NCI-H187 (cell line): ENCODE data around the gene PCBP3.
"Not testable (repeated sequence)": the region's sequence is repeated elsewhere in the genome, so short reads cannot be mapped to it uniquely, and the experiment has no call there.

Experiments
- DNase-seq, 2 experiments: peaks; one replicate each; lab custom pipeline; 2025; lab: John Stamatoyannopoulos, UW

Gene PCBP3

DNA sequence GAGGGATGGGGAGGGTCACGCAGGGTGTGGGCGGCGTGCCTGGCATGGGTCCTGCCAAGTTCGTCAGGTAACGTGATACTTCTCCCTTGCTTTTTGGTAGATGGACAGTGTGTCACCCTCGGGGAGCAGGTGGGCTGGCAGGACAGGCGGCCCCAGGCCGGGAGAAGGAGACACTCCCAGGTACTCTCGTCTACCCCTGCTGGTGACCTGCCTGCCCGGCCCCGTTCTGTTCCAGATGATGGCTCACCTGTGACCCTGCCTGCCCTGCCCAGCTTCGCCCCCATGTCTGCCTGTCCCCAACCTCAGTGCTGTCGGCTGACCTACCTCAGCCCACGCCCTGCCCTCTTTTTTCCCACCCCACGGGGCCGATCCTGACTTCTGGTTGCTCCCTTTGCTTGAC is 144.7 kb downstream of the PCBP3 start:
- no peak for DNase-seq

DNA sequence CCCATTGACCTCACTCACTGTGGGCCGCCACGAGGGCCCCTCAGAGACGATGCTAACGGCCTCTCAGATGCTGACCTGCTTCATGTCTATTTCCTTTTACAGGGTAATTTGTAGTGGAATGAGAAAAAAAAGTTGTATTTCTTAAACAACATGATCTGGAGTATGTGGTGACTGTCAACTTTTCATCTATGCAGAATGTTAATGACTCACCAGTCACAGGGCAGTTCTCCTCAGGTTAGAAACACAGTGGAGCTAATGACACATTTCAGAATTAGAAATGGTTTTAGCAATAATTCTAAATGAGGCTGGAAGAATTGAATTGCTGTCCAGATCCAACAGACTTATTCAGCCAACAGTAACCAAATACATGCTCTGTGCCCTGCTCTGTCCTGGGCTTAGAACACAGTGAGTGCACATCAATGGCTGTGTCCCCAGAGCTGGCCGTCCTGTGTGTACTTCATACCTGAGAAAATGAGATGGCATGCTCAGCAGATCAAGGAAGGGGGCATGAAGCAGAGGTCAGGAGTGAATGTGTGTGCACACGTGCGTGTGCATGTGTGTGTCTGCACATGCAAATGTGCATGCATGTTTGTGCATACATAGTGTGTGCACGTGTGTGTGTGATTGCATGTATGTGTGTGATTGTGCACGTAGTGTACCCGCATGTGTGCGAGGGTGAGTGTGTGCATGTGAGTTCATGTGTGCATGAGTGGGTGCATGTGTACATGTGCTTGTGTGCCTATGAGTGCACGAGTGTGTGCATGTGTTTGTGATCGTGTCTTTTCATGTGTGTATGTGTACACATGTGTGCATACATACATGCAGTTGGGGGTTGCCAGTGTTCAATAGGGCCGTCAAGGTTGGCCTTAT is 145.3 kb downstream of the PCBP3 start:
- no peak for DNase-seq

DNA sequence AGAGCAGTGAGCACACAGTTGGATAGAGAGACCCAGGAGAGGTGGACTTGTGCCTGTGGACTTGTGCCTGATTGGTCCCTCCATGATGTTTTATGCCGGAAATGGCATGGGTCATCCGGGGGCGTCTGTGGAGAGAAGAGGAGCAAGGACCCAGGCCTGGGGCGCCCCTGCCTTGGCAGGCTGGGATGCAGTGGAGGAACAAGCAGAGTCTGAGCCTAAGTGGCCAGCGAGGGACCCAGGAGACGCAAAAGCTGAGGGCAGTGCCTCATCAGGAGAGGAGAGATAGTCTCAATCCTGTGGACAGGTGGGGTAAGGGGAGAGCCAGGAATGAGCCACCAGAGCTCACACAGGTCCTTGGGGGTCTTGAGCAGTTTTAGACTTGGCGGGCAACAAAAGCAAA is 146.9 kb downstream of the PCBP3 start:
- no peak for DNase-seq

DNA sequence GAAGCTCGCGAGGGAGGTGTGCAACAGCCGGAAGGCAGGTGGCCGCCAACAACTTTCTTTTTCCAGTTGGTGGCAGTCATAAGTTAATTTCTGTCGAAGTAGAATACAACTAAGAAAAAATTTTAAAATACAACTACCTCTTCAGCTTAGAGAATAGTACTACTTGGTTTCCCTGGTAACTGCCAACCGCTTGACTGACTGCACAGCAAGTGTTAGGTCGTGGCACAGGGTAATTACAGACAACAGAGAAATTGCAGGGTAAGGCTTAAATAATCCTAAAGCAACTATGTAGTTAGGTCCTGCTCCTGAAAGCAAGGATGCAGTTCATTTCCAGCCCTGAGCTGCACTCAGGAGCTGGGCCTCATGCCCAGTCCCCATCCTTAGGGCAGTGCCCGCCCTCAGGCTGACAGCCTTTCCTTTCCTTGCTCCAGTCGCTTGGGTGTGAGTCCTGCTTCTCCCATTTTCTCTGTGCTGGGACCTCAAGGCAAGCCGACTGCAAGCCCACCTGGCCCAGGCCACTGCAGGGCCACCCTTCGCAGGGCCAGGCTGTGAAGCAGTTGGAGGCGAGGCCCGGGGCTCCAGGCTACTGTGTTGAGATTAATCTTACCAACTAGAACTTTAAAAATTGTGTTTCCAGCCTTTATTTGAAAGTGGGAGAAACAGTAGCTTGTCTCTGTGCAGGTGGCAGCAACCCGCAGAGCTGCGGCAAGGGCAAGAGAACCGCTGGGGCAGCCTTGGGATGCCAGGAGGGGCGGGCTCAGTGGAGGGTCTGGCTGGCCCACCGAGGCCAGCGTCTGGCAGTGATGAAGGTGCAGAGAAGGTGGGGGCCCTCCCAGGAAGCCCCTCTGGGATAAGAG is 148.3 kb downstream of the PCBP3 start:
- DNase-seq = no peak

DNA sequence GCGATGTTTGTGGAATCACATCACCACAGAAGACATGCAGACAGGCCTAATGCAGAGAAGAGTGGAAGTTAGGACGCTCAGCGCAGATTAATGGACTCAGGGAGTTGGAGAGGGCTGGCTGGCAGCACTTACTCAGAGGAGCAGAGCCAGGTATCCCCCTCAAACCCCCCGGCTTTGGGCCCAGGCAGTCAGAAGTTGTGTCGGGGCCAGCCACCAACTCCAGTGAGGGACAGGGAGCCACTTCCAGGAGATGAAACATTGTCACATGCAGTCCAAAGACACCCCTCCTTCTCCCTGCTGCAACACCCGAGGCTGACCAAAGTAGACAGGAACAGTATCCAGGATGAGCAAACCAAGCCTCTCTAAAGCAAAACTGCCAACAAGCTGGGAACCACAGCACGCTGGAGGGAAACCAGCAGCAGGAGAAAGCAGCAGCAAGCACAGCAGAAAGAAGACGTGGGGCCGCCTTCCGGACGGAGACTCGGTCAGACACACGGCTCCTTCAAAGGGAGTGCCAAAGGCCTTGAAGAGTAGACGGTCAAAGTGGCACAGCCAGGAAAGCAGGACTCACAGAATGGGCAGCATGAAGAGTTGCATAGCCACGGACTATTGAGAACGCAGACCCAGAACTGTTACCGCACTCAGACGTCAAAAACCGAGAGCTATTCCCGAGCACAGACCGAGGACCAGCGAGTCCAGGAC is 149.3 kb downstream of the PCBP3 start:
- no peak for DNase-seq

DNA sequence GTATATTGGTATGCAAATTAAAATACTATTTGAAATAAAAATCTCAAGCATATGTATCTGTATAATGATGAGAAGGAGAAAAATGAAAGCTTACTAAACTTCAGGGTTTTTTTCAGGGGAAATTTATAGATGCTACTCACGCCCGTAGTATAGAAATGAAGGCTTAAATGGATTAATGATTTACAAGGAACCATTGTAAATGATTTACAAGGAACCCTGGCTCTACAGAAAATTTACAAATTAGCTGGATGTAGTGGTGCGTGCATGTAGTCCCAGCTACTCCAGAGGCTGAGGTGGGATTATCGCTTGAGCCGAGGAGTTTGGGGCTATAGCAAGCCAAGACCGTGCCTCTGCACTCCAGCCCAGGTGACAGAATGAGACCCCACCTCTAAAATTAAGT is 150.5 kb downstream of the PCBP3 start:
- DNase-seq = no peak

DNA sequence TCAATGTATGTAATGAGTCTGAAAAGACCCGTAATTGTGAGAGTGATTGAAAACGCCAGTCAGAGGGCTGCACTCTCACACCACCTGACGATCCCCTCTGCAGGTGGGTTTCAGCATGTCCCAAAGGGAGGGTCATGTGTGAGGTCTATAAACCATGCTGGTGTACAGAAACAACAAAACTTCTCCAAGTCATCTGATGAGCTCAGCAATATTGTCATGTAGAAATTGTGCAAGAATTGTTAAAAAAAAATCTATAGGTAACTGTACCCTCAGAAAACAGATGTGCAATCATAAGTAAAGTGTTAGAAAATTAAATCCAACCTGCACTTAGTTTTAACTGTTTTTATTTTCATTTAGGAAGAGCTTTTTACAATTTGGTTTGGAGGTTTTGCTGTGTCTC is 152.5 kb downstream of the PCBP3 start:
- DNase-seq = no peak

DNA sequence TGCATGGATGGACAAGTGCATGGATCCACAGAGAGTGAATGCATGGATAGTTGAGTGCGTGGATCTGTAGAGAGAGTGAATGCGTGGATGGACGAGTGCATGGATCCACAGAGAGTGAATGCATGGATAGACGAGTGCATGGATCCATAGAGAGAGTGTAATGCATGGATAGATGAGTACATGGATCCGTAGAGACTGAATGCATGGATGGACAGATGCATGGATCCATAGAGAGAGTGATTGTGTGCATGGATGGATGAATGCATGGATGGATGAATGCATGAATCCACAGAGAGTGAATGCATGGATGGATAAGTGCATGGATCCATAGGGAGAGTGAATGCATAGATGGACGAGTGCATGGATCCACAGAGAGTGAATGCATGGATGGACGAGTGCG is 153.8 kb downstream of the PCBP3 start:
- DNase-seq = no peak

DNA sequence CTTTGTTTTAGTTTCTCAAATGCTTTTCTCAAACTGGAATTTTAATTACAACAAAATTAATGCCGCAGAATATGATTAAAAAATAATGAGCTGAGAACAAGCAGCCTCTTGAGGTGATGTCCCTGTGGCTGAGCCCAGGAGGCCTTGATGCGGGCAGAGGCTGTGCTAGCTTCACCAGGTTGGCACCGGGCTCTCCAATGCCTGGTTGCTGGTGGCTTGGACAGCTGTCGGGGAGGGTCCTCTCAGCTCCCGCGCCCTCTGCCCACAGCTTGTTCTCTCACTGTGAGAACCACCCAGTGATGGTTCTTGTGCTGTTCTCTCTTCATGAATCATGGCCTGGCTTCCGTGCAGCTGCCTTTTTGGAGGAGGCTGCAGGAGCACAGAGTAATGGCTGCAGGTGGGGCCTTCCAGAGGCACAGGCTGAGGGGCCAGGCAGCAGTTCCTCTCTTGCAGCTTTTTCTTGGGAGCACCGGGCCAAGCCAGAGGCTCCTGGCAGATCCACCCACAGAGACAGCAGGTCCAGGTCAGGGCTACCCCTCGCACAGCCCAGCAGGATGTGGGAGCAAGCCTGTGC is 156.3 kb downstream of the PCBP3 start:
- no peak for DNase-seq

DNA sequence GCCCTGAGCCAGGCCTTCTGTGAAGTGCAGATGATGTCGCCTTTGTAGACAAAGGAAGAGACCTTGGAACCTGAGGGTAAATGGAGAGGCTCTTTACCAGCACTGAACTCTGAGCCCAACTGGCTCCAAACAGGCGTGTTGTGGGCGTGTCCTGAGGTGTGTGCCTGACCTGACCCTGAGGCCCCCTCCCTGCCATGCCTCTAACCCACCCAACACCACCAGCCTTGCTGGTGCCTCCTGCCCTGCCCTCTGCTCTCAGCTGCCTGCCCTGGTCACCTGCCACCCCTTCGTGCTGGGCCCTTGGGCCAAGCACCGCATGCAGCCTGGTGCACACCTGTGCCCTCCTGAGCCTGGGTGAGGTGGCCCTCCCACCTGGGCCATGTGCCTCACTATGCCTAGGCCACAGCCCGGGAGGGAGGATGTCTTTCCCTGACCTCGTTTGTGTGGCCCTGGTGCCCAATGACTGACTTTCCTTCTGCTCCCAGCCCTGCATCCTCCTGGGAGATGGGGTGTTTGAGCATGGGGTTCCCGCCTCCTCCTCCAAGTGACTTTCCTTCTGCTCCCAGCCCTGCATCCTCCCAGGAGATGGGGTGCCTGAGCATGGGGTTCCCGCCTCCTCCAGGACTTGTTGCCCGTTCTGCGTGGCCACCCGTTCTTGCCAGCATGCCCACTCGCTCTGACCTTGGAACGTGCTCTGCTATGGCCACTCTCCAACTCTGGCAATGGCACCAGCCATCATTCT is 157.0 kb downstream of the PCBP3 start:
- no peak for DNase-seq

DNA sequence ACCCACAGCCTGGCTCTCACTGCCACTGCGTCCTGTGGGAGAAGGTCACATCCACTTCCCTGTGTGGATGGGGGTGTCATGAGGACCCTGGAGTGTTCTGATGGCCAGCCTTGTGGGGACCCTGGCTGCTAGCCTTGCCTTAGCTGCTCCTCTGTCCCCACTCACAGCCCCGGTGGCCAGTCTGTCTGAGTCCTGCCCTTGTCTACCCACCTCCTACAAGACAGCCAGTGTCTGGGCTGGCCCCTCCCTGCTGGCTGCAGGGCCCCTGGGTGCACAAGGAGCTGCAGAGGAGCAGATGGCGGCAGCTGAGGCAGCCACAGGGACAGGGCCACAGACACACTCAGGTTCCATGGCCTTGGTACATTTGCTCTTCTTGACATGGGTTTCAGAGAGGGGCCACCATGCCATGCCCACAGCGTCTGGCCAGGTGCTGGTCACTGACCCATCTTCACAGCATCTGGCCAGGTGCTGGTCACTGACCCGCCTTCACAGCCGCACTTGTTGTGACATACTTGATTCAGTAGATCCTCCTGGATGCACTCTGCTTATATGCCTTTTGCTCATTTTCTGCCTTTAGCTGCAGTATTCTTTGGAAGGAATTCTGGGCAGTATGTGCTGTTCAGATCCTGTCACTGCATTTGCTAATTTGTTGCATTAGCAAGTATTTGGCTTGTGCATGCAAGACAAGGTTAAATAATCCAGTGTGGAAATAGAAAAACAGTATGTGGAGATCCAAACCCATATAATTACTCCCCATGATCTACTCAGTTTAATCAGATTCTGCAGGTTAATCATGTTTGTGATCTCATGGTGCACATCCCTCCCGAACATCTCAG is 157.8 kb downstream of the PCBP3 start:
- no peak for DNase-seq

DNA sequence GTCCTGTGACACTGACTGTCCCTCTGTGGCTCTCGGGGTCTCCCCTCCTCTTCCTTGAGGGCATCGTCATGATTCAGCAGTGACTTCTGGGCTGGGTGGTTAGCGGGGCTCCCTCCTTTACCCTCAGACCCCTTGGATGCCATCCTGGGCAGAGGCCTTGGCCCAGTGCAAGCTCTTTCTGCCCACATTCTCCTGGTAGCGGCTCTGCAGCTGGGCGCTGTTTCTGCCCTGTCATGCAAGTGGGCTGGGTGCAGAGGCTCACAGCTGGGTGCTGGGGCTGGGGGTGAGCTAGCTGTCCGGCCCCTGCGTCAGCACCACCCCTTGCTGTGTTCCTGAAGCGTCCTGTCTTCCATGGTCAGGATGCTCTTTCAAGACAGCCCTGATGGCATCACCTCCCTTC is 158.5 kb downstream of the PCBP3 start:
- no peak for DNase-seq

DNA sequence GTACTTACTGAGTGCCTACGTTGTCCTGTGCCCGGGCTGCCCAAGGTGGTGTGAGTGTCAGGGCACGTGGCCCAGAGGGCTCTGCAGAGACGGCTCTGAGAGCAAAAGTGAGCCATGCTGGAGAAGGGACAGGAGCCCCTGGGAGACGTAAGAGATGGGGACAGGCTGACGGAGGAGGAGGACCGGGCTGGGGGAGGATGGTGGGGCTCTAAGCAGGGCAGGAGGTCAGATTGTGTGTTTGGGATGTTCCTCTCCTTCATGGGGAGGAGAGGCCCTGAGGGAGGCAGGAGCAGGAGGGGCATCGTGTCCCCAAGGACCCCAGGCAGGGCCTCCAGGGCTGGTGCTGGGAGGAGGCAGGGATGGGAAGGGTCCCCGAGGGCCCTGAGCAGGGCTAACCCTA is 158.9 kb downstream of the PCBP3 start:
- no peak for DNase-seq

DNA sequence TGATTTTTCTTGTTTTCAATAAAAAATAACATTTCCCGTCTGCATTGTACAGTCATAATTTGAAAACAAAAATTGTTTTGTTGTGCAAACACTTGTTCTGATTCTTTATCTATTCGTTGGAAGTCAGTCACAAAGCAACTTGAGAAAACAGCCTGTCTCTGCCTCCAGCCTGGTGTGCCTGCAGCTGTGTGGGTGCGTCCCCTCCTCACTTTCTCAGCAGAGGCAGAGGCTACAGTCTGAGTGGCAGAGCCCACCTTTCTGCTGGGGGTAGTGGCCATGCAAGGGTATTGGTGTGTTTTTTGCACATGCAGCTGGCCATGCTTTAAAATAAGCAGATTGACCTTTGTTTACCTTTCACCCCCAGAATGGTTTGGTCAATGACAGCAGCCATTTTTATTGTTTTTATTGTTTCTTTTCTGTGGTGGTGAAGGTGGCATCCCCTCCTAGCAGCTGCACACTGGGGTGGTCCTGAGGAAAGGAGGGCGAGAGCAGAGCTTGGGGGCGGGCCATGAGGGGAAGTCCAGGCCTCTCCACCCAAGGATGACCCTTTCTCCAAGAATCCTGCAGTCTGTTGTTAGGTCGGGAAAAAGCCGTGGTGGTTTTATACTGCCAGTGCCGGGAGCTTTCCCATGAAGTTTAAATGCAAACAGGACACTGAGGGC is 159.6 kb downstream of the PCBP3 start:
- no peak for DNase-seq

DNA sequence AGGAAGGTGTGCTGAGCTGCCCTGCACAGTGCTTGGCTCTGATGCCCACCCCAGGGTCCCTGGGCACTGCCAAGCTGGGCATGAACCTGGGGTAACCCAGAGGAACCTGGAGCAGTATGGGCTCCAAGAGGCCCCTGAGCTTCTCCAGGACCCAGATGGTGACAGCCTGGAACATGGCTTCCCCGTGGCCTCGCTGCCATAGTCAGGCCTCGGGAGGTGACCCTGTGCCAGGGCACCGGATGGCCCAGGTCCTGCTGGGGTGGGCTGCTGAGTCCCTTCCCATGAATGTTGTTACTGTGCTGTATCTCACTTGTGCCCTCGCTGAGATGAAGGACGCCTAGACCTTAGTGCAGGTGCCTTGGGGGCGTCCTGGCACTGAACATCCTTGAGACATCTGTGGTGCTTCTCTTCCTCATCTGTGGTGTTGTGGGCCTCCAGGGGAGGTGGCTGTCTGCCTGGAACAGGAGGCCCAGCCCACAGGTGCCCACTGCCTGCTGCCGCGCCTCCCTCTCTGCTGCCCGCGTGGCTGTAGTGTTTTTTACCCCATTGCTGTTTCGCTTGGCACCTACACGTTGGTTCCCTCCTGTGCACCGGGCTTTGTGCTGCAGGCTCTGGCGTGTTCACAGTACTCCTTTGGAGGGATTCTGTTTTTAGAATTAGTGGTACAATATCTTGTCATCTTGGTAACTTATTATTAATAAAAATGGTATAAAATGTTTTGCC is 160.3 kb downstream of the PCBP3 start:
- no peak for DNase-seq

DNA sequence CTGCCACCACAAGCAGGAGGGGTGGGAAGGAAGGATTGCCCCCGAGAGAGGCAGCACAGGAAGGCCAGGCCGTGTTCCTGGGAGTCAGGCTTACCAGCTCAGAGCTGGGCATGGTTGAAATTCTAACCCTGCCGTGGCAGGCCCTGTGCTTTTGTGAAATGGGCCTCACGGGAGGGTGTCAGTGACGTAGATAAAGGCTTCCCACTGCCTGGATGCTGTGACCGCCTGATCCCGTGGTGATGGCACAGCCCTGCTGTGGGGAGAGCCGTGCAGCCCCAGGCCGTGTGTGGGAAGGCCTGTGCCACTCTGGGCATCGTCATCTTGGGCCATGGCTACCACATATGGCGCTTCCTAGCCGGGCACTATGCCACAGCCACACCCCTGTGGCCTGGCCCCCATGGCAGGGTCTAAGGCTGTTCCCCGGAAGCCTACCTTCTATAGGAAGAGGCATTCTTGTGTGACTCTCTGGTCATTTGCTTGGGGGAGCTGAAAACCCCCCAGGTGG is 161.3 kb downstream of the PCBP3 start:
- DNase-seq = no peak

DNA sequence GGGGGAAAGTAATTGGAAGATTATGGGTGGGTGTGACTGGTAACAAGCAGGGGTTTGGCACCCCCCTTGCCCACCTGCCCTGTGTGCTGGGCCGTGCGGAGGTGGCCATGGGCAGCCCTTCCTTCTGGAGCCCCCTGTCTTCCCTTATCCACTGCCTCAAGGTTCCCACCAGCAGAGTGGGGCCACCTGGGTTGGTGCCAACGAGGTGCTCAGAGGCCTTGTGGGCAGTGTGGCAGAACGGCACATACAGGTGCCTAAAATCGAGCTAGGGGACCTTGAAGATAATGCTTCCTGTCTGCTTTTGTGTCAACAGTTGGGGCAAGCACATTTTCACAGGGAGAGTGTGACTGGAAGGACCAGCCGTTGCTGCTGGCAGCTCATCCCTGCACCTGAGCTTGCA is 161.8 kb downstream of the PCBP3 start:
- no peak for DNase-seq

DNA sequence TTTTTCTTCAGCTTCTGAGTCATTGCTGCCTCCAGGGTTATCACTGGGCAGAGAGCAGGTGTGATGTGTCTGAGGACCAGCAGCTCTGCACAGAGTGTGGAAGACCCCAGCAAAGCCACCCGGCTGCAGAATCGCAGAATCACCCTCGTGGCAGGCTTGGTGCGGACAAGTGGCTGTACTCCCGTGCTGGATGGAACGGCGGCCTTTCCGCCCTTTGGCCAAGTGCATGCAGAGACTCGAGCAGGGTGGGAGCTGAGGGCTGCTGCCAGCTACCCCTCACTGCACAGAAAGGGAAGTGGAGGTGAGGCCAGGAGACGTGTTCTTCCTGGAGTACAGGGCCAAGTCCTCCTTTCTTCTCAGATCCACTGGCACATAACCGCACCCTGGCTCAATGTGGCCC is 162.5 kb downstream of the PCBP3 start:
- DNase-seq = no peak

DNA sequence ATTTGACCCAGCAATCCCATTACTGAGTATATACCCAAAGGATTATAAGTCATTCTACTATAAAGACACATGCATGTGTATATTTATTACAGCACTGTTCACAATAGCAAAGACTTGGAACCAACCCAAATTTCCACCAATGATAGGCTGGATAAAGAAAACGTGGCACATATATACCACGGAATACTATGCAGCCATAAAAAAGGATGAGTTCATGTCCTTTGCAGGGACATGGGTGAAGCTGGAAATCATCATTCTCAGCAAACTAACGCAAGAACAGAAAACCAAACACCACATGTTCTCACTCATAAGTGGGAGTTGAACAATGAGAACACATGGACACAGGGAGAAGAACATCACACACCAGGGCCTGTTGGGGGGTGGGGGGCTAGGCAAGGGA is 165.1 kb downstream of the PCBP3 start:
- not testable (repeated sequence) for DNase-seq
